ENCODE results near the gene SYT14.
"Not testable (repeated sequence)": the region's sequence is repeated elsewhere in the genome, so short reads cannot be mapped to it uniquely, and the experiment has no call there.

The SYT14 gene

DNA sequence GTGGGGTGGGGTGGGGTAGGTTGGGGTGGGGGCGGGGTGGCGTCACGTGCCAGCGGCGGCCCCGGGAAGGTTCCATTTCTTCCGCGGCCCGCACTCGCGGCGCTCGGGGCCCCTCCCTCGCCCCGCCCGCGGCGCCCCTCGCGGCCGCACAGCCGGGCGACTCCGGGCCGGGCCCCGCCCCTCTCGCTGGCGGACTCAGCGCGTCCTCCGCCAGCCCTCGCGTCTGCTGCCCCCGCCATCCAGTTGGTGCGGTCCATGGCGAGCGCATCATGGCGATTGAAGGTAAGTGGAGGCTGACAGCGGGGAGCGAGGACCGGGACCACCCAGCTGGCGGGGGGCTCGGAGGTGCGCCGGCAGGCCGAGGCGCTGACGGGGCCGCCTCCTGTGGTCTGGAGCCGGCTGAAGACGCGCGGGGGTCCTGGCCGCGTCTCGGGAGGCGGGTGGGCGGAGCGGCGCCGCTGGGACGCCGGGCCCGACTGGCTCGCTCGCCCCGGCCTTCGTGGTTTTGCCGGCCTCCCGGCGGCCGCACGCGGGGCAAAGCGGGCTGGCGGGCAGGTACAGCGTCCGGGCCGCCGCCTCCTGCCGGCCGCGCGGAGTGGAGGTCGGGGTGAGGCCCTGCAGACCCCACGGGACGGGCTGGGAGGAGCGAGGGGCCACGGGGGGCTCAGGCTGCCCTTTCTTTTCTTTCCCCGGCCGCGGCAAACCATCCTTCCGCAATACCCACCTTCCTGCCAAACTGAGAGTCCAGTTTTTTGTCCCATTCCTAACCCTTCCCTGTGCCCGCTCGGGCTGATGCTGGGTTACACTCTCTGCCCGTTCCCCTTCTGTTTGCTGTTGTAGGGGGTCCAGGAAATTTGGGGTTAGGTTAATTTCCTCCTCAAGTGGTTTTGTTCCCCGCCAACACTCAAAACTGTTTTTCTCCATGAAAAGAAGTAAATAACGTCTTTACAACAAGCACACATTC lies at the start of gene SYT14:
Gene SYT14, plus strand, starts transcription at position 222 of the 964 bp plus-strand sequence. Its CDS starts 48 bp downstream, at position 270.
- no peak for DNase-seq

DNA sequence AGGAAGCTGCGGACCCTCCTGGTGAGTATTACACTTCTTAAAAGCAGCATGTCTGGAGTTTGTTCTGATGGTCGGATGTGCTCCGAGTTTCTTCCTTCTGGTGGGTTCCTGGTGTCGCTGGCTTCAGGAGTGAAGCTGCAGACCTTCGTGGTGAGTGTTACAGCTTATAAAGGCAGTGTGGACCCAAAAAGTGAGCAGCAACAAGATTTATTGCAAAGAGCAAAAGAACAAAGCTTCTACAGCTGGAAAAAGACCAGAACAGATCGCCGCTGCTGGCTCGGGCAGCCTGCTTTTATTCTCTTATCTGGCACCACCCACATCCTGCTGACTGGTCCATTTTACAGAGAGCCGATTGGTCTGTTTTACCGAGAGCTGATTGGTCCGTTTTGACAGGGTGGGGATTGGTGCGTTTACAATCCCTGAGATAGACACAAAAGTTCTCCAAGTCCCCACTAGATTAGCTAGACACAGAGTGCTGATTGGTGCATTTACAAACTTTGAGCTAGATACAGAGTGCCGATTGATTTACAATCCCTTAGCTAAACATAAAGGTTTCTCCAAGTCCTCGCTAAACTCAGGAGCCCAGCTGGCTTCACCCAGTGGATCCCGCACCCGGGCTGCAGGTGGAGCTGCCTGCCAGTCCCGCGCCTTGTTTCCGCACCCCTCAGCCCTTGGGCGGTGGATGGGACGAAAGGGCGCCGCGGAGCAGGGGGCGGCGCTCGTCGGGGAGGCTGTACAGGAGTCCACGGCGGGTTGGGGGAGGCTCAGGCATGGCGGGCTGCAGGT lies 49.5 kb upstream of the SYT14 start:
- not testable (repeated sequence) for DNase-seq

DNA sequence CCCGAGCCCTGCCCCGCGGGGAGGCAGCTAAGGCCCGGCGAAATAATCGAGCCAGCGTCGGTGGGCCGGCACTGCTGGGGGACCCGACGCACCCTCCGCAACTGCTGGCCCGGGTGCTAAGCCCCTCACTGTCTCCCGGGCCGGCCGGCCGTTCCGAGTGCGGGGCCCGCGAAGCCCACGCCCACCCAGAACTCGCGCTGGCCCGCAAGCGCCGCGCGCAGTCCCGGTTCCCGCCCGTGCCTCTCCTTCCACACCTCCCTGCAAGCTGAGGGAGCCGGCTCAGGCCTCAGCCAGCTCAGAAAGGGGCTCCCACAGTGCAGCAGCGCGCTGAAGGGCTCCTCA lies 49.0 kb upstream of the SYT14 start:
- DNase-seq: no peak

DNA sequence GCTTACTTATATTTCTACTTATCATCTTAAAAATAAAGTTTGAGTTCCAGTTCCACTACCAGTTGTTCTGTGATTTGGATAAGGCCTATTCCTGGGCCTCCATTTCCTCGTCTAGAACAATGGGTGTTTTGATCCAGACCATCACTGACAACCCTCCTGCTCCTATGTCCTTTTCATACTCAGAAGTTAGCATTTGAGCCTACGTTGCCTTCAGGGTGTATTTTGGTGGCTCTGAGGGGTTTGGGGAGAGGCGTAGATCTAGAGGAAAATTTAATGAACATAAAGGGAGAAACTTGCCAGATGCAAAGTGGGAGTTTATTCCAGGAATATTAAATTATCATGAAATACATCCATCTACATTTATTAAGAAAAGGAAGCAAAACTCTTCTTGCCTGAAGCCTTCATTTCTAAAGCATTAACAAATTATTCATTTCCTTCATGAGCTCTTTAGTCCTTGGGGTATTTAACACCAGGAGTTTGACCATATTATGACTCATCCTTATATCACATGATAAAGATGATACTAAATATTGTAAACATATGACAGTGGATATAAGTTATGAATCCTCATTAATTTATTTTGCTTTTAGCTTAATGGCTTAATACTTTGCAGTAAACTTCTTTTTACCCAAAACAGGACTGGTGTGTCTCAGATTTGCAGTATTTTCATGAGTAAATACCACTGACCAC lies 47.2 kb upstream of the SYT14 start:
- no peak for DNase-seq

DNA sequence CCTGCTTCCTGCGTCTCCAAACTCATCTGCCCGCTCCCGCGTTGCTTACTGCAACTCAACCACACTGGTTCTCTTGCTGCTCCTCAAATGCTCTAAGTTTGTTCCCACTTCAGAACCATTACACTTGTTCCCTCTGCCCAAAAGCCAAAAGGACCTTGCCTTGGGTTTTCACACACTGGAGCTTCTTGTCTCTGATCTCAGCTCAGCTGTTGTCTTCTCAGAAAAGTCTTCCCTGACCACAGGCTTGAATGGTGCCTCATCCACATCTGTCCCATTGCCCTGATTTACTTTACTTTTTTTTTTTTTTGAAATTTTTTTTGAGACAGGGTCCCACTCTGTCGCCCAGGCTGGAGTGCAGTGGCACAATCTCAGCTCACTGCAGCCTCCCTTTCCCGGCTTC lies 44.3 kb upstream of the SYT14 start:
- DNase-seq: no peak

DNA sequence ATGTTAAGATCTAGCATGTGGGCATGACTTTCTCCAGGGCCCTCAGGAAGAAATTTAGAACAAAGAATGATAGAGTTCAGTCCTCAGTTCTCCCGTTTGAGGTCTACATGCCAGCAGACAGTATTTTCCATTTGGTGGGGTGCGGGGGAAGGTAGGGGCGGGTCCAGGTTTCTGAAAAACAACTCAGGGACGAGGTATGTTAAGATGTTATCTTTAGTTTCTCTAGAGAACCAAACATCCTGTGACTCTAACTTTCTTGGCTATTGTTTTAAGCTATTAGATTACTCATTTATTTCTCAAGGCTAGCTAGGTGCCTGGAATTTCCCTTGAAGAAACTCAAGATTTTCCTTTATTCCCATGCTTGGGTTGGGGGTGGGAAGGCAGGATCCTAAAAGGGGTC lies 42.3 kb upstream of the SYT14 start:
- DNase-seq: no peak

DNA sequence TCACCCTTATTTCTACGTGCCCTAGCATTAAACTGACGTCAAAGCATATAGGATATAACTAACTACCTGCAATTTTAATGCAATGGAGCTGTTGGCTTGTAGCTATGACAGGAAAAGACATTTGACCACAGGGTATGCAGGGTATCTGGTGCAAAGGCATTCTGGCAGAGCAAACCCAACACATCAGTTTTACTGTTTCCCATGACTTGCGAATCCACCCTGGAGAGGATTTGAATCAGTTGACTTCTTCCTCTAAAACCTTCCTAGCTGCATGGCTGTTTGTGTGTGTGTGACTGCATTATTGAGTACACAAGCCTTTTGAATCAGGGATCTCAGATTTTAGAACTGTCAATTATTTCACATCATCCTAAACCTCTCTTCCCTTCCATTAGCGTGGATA lies 41.7 kb upstream of the SYT14 start:
- no peak for DNase-seq

DNA sequence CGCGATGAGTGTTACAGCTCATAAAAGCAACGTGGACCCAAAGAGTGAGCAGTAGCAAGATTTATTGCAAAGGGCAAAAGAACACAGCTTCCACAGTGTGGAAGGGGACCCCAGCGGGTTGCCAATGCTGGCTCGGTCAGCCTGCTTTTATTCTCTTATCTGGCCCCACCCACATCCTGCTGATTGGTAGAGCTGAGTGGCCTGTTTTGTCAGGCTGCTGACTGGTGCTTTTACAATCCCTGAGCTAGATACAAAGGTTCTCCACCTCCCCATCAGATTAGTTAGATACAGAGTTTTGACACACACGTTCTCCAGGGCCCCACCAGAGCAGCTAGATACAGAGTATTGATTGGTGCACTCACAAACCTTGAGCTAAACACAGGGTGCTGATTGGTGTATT lies 39.7 kb upstream of the SYT14 start:
- not testable (repeated sequence) for DNase-seq

DNA sequence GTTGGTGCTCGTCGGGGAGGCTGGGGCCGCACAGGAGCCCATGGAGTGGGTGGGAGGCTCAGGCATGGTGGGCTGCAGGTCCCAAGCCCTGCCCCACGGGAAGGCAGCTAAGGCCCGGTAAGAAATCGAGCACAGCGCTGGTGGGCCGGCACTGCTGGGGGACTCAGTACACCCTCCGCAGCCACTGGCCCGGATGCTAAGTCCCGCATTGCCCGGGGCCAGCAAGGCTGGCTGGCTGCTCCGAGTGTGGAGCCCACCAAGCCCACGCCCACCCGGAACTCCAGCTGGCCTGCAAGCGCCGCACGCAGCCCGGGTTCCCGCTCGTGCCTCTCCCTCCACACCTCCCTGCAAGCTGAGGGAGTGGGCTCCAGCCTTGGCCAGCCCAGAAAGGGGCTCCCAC lies 39.2 kb upstream of the SYT14 start:
- DNase-seq: not testable (repeated sequence)

DNA sequence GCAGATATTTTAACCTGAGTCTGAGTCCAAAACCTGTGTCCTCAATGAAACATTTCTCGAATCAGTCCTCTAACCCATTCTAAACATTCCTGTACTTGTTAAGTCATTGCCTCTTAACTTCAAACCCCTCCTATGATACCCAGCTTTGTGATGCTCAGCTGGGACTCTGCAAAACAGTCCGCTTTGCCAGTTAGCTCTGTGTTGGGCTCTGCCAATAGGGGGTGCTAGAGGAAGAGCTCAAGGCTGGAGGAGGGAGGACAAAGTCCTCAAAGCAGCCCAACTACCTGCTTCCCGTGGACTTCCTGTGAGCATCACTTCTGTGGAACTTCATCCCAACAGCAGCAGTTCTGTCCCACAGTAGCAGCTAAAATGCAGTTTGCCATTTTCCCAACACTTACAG lies 38.1 kb upstream of the SYT14 start:
- no peak for DNase-seq

DNA sequence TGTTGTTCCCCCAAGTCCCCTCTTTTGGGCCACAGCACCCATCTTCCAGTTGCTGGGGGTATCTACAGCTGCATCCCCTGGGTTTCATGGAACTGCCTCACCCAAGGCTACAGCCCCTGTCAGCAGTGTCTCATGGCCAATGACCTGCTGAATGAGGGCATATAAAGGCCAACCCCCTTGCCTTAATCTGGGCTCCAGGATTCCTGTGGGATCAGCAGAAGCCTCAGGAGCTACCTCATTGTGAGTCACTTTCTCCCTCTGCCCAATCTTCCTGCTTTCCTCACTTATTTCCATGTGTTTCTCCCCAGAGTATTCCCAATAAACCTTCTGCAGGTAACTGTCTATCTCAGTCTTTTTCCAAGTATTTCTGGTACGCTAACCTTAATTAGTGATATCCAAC lies 37.3 kb upstream of the SYT14 start:
- no peak for DNase-seq

DNA sequence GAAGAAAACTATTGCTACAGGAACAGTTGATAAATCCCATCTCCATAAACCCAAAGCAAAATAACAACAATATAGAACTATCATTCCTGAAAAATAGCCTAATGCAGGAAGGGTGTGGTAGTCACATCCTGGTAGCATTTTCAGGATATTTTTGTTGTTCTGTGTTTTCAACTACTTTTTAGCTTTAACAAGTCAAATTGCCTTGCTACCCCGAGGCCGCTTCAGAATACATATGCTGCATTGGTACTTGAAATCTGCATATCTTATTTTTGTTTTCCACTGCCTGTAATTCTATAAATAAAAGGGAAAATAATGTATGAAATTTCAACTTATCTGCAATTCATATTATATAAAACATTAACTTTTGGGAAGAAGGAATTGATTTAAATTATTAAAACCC lies 36.8 kb upstream of the SYT14 start:
- no peak for DNase-seq

DNA sequence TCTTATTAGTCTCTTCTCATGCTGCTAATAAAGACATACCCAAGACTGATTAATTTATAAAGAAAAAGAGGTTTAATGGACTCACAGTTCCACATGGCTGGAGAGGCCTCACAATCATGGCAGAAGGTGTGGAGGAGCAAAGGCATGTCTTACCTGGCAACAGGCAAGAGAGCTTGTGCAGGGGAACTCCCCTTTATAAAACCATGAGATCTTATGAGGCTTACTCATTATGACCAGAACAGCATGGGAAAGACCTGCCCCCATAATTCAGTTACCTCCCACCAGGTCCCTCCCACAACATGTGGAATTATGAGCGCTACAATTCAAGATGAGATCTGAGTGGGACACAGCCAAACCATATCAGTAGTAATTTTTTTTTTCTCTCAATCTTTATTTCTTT lies 33.2 kb upstream of the SYT14 start:
- DNase-seq: not testable (repeated sequence)

DNA sequence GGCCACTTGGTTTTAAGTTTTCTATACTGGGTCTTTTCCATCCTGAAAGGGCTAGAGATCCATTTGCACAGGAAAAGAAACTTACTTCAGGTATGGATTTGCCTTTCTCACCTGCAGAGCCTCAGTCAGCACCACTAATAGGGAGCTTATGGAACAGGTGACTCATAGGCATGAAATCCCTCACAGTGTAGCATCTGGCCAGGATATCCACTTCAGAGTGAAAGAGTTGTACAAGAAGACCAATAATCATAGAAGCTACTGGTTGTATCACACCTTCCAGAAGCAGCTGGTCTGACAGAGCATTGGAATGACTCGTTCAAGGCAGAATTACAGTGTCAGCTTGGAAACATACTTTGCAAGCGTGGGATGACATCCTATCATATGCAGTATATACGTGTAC lies 26.3 kb upstream of the SYT14 start:
- no peak for DNase-seq

DNA sequence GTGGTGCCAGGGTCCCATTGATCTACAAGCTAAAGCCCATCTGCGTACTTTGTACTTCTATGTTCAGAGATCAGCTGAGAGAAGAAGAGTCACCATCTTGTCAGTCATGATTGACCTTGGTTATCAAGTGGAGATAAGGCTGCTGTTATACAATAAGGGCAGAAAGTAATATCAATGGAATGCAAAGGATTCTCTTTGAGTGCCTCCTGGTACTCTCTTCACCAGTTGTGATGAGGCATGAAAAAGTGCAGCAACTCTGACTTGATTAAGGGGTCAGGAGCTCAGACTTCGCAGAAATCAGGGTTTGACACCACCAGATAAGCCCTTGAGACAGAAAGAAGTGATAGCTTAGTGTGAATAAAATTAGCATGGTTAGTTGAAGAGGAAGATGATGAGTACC lies 25.7 kb upstream of the SYT14 start:
- DNase-seq: no peak

DNA sequence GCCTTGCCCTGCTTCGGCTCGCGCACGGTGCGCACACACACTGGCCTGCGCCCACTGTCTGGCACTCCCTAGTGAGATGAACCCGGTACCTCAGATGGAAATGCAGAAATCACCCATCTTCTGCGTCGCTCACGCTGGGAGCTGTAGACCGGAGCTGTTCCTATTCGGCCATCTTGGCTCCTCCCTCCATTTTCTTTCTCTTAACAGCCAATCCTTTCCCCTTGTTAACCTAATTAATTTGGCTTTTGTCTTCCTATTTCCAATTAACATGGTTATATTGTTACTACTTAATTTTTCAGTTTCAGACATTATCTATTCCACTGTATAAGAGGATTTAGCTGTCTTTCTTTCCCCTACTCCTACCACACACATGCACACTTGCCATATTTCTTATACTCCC lies 18.4 kb upstream of the SYT14 start:
- DNase-seq: not testable (repeated sequence)

DNA sequence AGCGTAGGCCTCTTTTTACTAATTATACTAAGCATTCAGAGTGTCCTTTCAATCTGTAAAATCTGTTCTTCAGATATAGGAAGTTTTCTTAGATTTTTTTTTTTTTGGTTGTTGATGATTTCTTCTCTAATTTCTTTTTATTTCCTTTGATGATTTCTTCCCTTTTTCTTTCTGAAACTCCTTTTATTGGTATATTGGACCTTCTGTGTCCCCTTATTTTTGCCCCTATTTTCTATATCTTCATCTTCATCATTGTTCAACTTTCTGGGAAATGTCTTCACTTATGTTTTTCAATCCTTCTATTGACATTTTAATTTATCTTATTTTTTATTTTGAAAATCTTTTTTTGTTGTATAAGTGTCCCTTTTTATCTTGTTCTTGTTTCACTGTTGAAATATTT lies 17.2 kb upstream of the SYT14 start:
- DNase-seq: no peak

DNA sequence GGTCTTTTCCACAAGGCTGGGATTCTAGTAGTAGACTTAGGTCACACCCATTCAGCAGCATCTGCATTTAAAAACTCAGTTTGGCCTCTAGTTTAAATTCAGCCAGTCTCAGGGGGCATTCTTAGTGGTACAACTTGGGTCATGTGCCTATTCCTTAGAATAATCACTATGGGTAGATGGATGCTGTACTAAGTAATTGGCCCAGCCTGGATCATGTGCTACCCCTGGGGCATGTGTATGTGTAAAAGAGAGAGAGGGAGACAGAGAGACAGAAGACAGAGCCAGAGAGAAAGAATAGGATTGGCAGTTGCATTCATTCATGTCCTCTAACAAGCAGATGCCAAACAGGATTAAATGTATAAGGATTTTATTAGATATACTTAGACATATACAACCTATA lies 13.6 kb upstream of the SYT14 start:
- no peak for DNase-seq

DNA sequence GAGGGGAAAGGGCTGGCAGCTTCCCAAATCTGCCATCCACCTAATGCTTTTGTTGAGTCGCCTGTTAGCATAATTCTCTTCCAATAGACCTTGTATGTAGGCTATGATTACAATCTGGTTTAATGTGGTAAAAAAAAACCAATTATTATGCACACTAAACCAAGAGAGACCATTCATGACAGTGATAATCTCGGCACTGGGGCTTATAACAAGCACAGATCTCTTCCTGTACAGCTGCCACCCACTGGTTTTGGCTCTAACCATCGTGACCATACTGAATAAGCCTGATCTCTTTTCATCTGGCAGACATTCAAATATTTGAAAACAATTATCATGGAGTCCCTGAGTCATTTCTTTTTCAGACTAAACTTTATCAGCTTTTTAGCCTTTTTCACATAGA lies 12.0 kb upstream of the SYT14 start:
- DNase-seq: no peak

DNA sequence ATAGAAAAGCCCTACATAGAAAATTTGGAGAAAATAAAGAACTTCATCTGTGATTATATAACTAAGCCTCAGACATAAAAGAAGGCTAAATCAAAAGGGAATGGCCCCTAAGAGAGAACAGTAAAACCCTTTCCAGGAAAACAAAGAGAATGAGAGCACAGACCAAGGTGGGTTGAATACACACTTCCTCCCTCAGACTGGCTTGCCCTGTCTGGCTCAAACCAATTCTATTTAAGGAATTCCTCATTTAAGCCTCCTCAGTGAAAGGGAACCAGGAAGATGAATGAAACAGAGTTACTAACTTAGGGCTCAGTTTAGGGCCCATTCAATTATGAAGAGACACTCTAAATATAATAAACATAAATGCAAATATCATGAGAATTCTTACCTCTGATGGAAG lies 10.6 kb upstream of the SYT14 start:
- DNase-seq: no peak

DNA sequence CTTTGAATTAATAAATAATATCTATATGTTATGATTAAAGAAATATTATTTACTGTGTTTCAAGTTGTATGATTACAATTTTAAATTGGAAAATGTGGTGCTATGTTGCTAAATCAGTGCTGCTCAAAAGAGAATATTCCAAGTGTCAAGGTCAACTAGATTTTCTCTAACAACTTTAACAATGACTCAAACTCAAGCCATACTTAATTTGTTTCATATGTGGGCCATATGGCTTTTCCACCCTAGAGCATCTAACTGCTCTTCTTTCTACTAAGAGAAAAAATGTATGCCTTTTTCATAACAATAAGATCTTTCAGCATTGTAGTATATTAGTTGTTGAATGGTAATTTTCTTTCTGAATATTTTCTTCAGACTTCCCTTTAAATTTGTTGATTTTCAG lies 8.3 kb upstream of the SYT14 start:
- no peak for DNase-seq

DNA sequence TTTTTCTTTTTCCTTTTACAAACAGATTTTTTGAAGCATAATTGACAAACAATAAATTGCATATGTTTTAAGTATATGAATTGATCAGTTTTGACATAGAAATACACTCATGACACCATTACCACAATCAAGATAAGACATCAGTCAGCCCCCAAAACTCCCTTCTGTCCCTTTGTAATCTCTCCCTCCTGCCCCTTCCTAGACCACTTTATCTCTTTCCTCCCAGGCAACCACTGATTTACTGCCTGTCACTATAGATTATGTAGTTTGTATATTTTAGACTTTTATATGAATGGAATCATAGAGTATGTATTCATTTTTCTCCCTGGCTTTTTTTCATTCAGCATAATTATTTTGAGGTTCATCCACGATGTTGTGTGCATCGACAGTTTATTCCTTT lies 6.9 kb upstream of the SYT14 start:
- DNase-seq: no peak

DNA sequence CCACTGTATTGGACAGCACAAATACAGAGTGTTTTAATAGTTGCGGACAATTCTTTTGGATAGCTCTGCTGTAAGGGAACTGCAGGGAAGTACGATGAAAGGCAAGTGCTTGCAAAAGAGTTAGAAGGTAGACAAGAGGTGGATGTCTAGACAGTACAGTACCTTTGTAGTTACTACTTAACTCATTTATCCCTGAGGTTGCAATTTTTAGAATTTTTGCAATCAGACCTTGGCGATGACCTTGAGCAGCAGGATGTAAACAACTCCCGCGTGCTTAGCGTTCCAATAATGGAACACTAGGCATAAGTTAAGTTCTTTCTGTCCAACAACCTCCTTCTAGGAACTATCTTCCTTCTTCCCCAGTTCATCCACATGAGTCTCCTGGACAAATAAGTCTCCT lies 1.9 kb upstream of the SYT14 start:
- DNase-seq: no peak

DNA sequence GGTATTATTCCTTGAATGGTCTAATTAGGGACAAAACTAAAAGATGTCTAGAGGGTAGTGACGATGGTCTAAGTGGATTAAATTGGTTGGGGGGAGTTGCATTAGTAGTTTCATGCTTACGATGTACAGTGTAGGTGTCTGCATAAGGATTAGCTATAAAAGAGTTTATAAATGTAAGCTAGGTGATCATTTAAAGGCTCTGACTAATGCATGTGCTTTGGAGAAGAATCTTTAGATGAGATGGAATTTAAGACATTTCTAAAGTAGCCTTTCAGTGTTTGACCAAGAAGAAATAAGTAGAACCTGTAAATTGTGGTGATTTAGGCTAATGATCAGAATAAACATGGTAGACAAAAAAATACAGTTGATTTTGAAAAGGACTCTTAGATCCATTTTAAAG lies 7.4 kb downstream of the SYT14 start:
- no peak for DNase-seq

All from inflammatory macrophage treated with lipopolysaccharide for 4 hours (primary cell).